Measurements from ENCODE around the gene PNLIPRP1.

The PNLIPRP1 gene

DNA sequence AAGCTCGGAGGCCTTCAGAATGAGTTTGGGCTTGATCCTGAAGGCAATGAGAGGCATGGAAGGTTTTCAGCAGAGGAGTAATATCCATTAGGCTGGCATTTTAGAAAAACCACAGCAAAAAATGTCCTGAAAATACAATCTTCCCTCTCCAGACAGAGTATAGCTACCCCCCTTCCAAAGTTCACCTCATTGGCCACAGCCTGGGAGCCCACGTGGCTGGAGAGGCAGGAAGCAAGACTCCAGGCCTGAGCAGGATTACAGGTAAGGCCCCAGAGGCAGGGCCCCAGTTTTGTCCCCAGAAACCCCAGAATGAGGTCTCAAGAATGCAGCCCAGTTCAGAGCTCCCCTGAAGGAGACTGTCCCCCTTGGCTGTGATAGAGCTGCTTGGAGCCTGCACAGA is 5.3 kb downstream of the PNLIPRP1 start:
- POLR2A ChIA-PET, result interaction anchor here (1.0 kb wide), 1 partner anchor 13 kb away, joined by 3 read pairs; no protein-coding TSS in a partner anchor
- DNase-seq (ENCODE audit: extremely low spot score), result no peak
- CTCF ChIA-PET, result interaction anchor here (0.6 kb wide), 1 partner anchor 9 kb away, joined by 3 read pairs; no protein-coding TSS in a partner anchor
- TF ChIP-seq HDGF (IDR thresholded peaks at IDR 0.05; ENCODE audit: borderline replicate concordance) (no peak), NFRKB (IDR thresholded peaks at IDR 0.05) (no peak), ZNF384 (IDR thresholded peaks at IDR 0.05) (no peak), ELF4 (IDR thresholded peaks at IDR 0.05) (no peak), LEF1 (IDR thresholded peaks at IDR 0.05; ENCODE audit: borderline replicate concordance) (no peak), TARDBP (IDR thresholded peaks at IDR 0.05) (no peak), FOXK2 (IDR thresholded peaks at IDR 0.05) (no peak), CTBP1 (IDR thresholded peaks at IDR 0.05; ENCODE audit: borderline replicate concordance) (no peak), L3MBTL2 (conservative IDR thresholded peaks at IDR 0.05) (no peak), FOXM1 (IDR thresholded peaks at IDR 0.05; ENCODE audit: borderline replicate concordance) (no peak), SUZ12 (IDR thresholded peaks at IDR 0.05) (no peak), FOXA1 (IDR thresholded peaks at IDR 0.05) (no peak), SP1 (IDR thresholded peaks at IDR 0.05) (no peak), ARNT (IDR thresholded peaks at IDR 0.05) (no peak)

DNA sequence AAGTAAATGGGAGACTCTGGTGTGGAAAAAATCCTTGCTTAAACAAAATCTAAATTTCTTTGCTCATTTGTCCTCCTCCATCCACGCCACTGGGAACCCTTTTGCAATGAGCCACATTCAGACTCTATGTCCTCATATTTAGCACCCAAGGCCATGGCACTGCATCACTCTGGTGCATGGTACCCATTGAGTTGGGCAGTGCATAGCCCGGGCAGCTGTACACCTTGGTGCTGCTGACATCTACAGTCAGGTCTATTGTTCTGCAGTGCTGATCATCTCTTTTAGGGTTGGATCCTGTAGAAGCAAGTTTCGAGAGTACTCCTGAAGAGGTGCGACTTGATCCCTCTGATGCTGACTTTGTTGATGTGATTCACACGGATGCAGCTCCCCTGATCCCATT is 6.8 kb downstream of the PNLIPRP1 start:
- DNase-seq (ENCODE audit: extremely low spot score), result no peak
- TF ChIP-seq LEF1 (IDR thresholded peaks at IDR 0.05; ENCODE audit: borderline replicate concordance) (no peak), ARNT (IDR thresholded peaks at IDR 0.05) (no peak), SP1 (IDR thresholded peaks at IDR 0.05) (no peak), ZNF384 (IDR thresholded peaks at IDR 0.05) (no peak), FOXM1 (IDR thresholded peaks at IDR 0.05; ENCODE audit: borderline replicate concordance) (no peak), L3MBTL2 (conservative IDR thresholded peaks at IDR 0.05) (no peak), TARDBP (IDR thresholded peaks at IDR 0.05) (no peak)
- ChIA-PET POLR2A (no interaction called here), CTCF (no interaction called here)

DNA sequence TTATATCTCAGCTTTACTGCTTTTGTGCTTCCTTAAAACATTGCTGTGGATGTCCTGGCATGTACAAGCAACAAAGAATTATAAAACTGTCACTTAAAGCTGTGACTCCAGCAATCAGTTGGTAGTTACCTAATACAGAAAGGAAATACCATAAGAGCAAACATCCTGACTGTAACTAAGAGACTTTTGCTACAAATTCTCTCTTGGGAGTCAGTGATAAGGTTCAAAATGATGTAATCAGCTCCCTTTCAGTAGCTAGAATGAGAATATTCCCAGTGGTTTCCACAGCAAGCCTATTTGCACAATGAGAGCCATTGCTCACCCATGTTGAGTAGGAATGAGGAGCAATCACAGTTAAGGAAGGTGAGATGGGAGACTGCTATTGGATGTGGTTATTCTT is 7.6 kb downstream of the PNLIPRP1 start:
- TF ChIP-seq SP1 (IDR thresholded peaks at IDR 0.05) (no peak), HDGF (IDR thresholded peaks at IDR 0.05; ENCODE audit: borderline replicate concordance) (no peak), FOXA1 (IDR thresholded peaks at IDR 0.05) (no peak), SUZ12 (IDR thresholded peaks at IDR 0.05) (no peak), LEF1 (IDR thresholded peaks at IDR 0.05; ENCODE audit: borderline replicate concordance) (no peak), ARNT (IDR thresholded peaks at IDR 0.05) (no peak), ZNF384 (IDR thresholded peaks at IDR 0.05) (no peak), PKNOX1 (IDR thresholded peaks at IDR 0.05) (no peak), L3MBTL2 (conservative IDR thresholded peaks at IDR 0.05) (no peak), FOXM1 (IDR thresholded peaks at IDR 0.05; ENCODE audit: borderline replicate concordance) (no peak), TARDBP (IDR thresholded peaks at IDR 0.05) (no peak), BHLHE40 (IDR thresholded peaks at IDR 0.05; ENCODE audit: borderline replicate concordance) (no peak), NFRKB (IDR thresholded peaks at IDR 0.05) (no peak), FOXK2 (IDR thresholded peaks at IDR 0.05) (no peak), CTBP1 (IDR thresholded peaks at IDR 0.05; ENCODE audit: borderline replicate concordance) (no peak)
- ChIA-PET POLR2A (no interaction called here), CTCF (interaction anchor here (0.6 kb wide), 1 partner anchor 1180 kb away, joined by 4 read pairs; no protein-coding TSS in a partner anchor)
- no peak for DNase-seq (ENCODE audit: extremely low spot score)

DNA sequence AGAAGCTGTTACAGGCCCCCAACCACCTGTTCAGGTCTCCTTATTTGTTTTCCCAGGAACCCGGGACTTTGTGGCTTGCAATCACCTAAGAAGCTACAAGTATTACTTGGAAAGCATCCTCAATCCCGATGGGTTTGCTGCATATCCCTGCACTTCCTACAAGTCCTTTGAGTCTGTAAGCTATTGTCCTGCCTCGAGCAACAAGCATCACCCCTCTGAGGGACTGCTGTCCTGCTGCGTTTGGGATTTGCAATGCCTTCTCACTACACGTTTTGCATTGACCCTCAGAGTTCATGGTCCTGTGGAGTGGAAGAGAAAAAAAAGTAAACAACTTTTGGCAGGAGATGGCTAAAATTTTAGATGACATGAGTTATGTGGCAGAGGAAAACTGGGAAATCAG is 9.2 kb downstream of the PNLIPRP1 start:
- POLR2A ChIA-PET, result no interaction called here
- CTCF ChIA-PET, result no interaction called here
- no peak for DNase-seq (ENCODE audit: extremely low spot score)
- TF ChIP-seq TARDBP (IDR thresholded peaks at IDR 0.05) (no peak), LEF1 (IDR thresholded peaks at IDR 0.05; ENCODE audit: borderline replicate concordance) (no peak), NFRKB (IDR thresholded peaks at IDR 0.05) (no peak), ZNF384 (IDR thresholded peaks at IDR 0.05) (no peak), PKNOX1 (IDR thresholded peaks at IDR 0.05) (no peak), CTBP1 (IDR thresholded peaks at IDR 0.05; ENCODE audit: borderline replicate concordance) (no peak), ARNT (IDR thresholded peaks at IDR 0.05) (no peak)

DNA sequence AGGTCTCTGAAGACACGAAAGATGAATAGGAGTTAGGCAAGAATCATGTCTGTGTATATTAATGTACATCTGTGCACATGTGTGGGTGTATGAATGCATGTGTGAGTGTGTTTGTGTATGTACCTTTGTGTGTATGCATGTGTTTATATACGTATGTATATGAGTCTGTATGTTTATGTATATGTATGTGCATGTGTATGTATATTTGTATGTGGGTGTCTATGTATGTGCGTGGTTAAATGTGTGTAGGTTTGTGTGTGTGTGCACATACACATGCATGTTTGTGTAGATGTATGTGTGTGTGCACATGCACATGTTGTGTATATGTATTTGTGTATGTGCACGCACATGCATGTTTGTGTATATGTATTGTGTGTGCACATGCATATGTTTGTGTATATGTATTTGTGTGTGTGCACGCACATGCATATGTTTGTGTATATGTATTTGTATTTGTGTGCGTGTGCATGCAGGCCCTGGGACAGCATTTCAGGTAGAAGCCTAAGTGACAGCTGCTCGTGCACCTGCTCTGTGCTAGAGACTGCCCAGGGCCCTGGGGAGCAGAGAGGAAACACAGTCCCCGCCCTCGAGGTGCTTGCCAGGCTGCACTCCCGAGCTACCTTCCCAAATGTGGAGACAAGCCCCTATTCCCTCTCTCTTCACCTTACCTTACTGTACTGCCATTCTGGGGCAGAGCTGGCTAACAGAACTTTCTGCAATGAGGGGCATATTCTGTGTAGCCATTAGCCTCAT is 12.1 kb downstream of the PNLIPRP1 start:
- DNase-seq (ENCODE audit: extremely low spot score), result no peak
- TF ChIP-seq NFRKB (IDR thresholded peaks at IDR 0.05) (no peak), FOXA1 (IDR thresholded peaks at IDR 0.05) (no peak), SUZ12 (IDR thresholded peaks at IDR 0.05) (no peak), FOXK2 (IDR thresholded peaks at IDR 0.05) (no peak)
- CTCF ChIA-PET, result no interaction called here
- POLR2A ChIA-PET, result no interaction called here

DNA sequence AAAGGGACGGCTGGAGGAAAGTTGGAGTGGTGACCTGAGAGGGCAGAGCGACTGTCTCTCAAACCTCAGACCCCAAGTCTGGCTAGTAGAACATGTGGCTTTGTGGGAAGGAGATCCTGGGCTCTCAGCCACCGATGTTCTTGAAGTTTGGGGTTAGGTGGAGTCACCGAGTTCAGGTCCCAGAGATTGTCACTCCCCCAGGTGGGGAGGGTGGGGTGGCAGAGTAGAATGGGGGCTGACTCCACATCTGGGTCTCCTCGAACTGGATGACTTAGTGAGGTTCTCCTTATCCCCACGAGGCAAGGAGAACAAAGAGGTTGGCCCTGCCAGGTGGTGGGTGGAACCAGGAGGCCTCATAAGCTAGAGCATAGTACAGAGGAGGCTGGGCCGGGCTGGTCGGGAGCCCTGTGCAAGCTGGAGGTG is 15.3 kb downstream of the PNLIPRP1 start:
- ChIA-PET CTCF (interaction anchor here (0.6 kb wide), 1 partner anchor 160 kb away, joined by 3 read pairs; no protein-coding TSS in a partner anchor), POLR2A (no interaction called here)
- TF ChIP-seq LEF1 (IDR thresholded peaks at IDR 0.05; ENCODE audit: borderline replicate concordance) (no peak), ARNT (IDR thresholded peaks at IDR 0.05) (no peak), ELF4 (IDR thresholded peaks at IDR 0.05) (no peak), FOXK2 (IDR thresholded peaks at IDR 0.05) (no peak), CTBP1 (IDR thresholded peaks at IDR 0.05; ENCODE audit: borderline replicate concordance) (no peak), PKNOX1 (IDR thresholded peaks at IDR 0.05) (no peak), HDGF (IDR thresholded peaks at IDR 0.05; ENCODE audit: borderline replicate concordance) (no peak), BHLHE40 (IDR thresholded peaks at IDR 0.05; ENCODE audit: borderline replicate concordance) (no peak), NFRKB (IDR thresholded peaks at IDR 0.05) (no peak)
- DNase-seq (ENCODE audit: extremely low spot score), result no peak
